Erythroblast (primary cell): ENCODE measurements around the gene NUDT9.

Experiments used
- GATA1 ChIP-seq: IDR thresholded peaks from 2 replicates; pipeline ENCODE4 v1.6.1; 2011; ENCODE audit warnings: low read depth, mild to moderate bottlenecking, control low read depth, low read length, moderate library complexity
- POLR2A ChIP-seq: IDR thresholded peaks from 2 replicates; pipeline ENCODE4 v1.6.1; 2011; ENCODE audit warnings: mild to moderate bottlenecking, low read length

- TF ChIP-seq POLR2A (no peak), GATA1 (no peak)
Measured at GRCh38 chr4:87444741-87445140, 22.4 kb downstream of the NUDT9 start.
